Neural progenitor cell (in vitro differentiated cells): ENCODE measurements around the gene GLCCI1. TPM values are rescaled to one million over a fixed set of nuclear protein-coding genes. Genes with fewer than 3 reads are reported as not detected.

Source experiments
- DNase-seq: peaks from one replicate; pipeline ENCODE4 v3.0.0-alpha.2; 2016; ENCODE audit warnings: low spot score
- H2AFZ ChIP-seq: fragments of 200-600 bp; sonication (generic); replicated peaks from 2 replicates; pipeline ENCODE4 v1.6.1; 2016; ENCODE audit warnings: antibody characterized with exemption
- H3F3A ChIP-seq: fragments of 200-600 bp; sonication (generic); 2 replicates; pipeline ENCODE4 v1.6.1; 2016; ENCODE audit warnings: antibody characterized with exemption, low read depth
- H3K27ac ChIP-seq: fragments of 200-600 bp; sonication (generic); 2 replicates; pipeline ENCODE4 v1.5.1; 2016; ENCODE audit warnings: mild to moderate bottlenecking
- H3K27me3 ChIP-seq: fragments of 200-600 bp; sonication (generic); 2 replicates; pipeline ENCODE4 v1.6.1; 2016; ENCODE audit warnings: mild to moderate bottlenecking, moderate library complexity
- H3K36me3 ChIP-seq: fragments of 200-600 bp; sonication (generic); 2 replicates; pipeline ENCODE4 v1.5.1; 2016
- H3K4me1 ChIP-seq: fragments of 200-600 bp; sonication (generic); 2 replicates; pipeline ENCODE4 v1.6.1; 2016; ENCODE audit warnings: mixed run types
- H3K4me2 ChIP-seq: fragments of 200-600 bp; sonication (generic); 2 replicates; pipeline ENCODE4 v1.6.1; 2016
- H3K4me3 ChIP-seq: fragments of 200-600 bp; sonication (generic); 2 replicates; pipeline ENCODE4 v1.5.1; 2016
- H3K79me2 ChIP-seq: fragments of 200-600 bp; sonication (generic); 2 replicates; pipeline ENCODE4 v1.6.1; 2016; ENCODE audit warnings: low read depth
- H3K9ac ChIP-seq: fragments of 200-600 bp; sonication (generic); 2 replicates; pipeline ENCODE4 v1.6.1; 2016
- H3K9me3 ChIP-seq: fragments of 200-600 bp; sonication (generic); 2 replicates; pipeline ENCODE4 v1.5.1; 2016; ENCODE audit warnings: low read depth
- H4K20me1 ChIP-seq: fragments of 200-600 bp; sonication (generic); 2 replicates; pipeline ENCODE4 v1.6.1; 2016; ENCODE audit warnings: low read depth
- H3K27ac Mint-ChIP-seq: 3 replicates; pipeline ENCODE4 v1.8.0; 2021; ENCODE audit warnings: mixed read lengths
- H3K27me3 Mint-ChIP-seq: 2 replicates; pipeline ENCODE4 v1.8.0; 2022; ENCODE audit warnings: low read depth, mild to moderate bottlenecking, inconsistent platforms, moderate library complexity, mixed read lengths; ENCODE audit not compliant: insufficient read depth
- H3K36me3 Mint-ChIP-seq: 3 replicates; pipeline ENCODE4 v1.8.0; 2021; ENCODE audit warnings: mixed read lengths
- H3K4me1 Mint-ChIP-seq: 3 replicates; pipeline ENCODE4 v1.8.0; 2021; ENCODE audit warnings: mixed read lengths
- H3K4me3 Mint-ChIP-seq: 3 replicates; pipeline ENCODE4 v1.8.0; 2021; ENCODE audit warnings: mild to moderate bottlenecking, moderate library complexity, mixed read lengths
- H3K9me3 Mint-ChIP-seq: 3 replicates; pipeline ENCODE4 v1.8.0; 2020; ENCODE audit warnings: mixed read lengths
- EZH2 ChIP-seq: fragments of 200-600 bp; sonication (generic); IDR thresholded peaks from 2 replicates; pipeline ENCODE4 v1.6.1; 2017; ENCODE audit warnings: antibody characterized with exemption, mild to moderate bottlenecking, moderate library complexity
- EZH2phosphoT487 ChIP-seq: fragments of 200-600 bp; sonication (generic); IDR thresholded peaks from 2 replicates; pipeline ENCODE4 v1.6.1; 2017; ENCODE audit warnings: antibody characterized with exemption
- total RNA-seq: library from RNA; depleted of rRNA; stranded (reverse); fragments of >200 nt; gene quantifications from 2 replicates; pipeline ENCODE4 v1.2.3, GENCODE V29; 2015; ENCODE audit warnings: low replicate concordance
- TF ChIP-seq, protein P1 (sequence below): fragments of 200-600 bp; sonication (generic); IDR thresholded peaks from 2 replicates; pipeline ENCODE4 v1.5.1; 2017; ENCODE audit warnings: antibody characterized with exemption, mild to moderate bottlenecking

The GLCCI1 gene
- total RNA-seq, 1 donor from 2014 or later: 78.0 TPM

DNA sequence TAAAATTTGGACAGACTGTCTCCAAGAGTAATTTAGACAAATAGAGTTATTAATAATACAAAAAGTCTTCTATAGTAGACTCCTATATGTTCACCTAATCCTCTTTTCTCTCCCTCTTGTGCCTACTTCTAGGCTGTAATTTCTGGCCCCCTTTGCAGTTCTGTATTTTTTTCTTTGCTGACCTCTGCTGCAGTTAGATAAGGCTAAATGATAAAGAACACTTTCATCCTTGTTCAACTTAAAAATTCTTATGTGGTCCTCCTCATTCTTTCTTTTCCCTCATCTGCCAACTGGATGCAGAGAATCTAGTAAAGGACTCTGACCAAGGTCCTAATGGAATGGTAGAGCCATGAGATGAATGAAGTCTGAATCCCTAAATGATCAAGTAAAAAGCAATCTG is 20.1 kb downstream of the GLCCI1 start:
- Histone ChIP-seq H3K27ac (no peak overlapping the region), H2AFZ (no peak overlapping the region), H3K9me3 (peaks cover 11% of the 10 kb centered on the region), H3K4me1 (no peaks in the 10 kb centered on the region), H3K79me2 (peaks cover 98% of the 10 kb centered on the region), H3K4me3 (no peak overlapping the region), H3K9ac (no peak overlapping the region), H3K27me3 (no peaks in the 10 kb centered on the region), H3K36me3 (peaks cover 10% of the 10 kb centered on the region), H3F3A (no peaks in the 10 kb centered on the region), H4K20me1 (peaks cover 42% of the 10 kb centered on the region), H3K4me2 (no peak overlapping the region)
- Mint-ChIP-seq H3K9me3 (peaks cover 22% of the 10 kb centered on the region), H3K4me3 (no peak overlapping the region), H3K4me1 (no peaks in the 10 kb centered on the region), H3K27me3 (peaks cover 2% of the 10 kb centered on the region), H3K27ac (no peak overlapping the region), H3K36me3 (peaks cover 6% of the 10 kb centered on the region)
- DNase-seq: no peak
- TF ChIP-seq EZH2 (no peak), EZH2phosphoT487 (no peak)
- TF ChIP-seq, protein P1, sequence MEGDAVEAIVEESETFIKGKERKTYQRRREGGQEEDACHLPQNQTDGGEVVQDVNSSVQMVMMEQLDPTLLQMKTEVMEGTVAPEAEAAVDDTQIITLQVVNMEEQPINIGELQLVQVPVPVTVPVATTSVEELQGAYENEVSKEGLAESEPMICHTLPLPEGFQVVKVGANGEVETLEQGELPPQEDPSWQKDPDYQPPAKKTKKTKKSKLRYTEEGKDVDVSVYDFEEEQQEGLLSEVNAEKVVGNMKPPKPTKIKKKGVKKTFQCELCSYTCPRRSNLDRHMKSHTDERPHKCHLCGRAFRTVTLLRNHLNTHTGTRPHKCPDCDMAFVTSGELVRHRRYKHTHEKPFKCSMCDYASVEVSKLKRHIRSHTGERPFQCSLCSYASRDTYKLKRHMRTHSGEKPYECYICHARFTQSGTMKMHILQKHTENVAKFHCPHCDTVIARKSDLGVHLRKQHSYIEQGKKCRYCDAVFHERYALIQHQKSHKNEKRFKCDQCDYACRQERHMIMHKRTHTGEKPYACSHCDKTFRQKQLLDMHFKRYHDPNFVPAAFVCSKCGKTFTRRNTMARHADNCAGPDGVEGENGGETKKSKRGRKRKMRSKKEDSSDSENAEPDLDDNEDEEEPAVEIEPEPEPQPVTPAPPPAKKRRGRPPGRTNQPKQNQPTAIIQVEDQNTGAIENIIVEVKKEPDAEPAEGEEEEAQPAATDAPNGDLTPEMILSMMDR: no peak

DNA sequence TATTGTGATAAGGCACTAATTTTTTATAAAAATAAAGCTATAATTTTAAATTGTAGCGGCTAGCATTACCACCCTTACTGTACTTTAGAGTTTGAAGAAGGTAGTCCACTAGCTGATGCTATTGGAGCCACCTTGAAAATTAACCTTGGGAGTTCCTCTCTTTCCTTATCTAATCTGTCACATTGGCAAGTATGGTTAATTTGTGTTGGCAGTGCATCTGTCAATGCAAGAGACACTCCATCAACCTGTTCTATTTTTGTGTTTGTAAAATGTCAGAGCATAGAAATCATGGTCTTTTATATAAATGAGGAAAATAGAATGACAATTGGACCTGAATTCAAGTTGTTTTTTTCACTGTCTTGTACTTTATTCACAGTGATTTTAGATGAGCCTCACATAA is 20.5 kb downstream of the GLCCI1 start:
- H3K4me3 ChIP-seq: no peak overlapping the region
- no peaks in the 10 kb centered on the region for H3K4me1 ChIP-seq
- TF ChIP-seq EZH2phosphoT487 (no peak), EZH2 (no peak)
- TF ChIP-seq, protein P1: no peak
- H3K9me3 ChIP-seq: peaks cover 11% of the 10 kb centered on the region
- Mint-ChIP-seq H3K4me1 (no peaks in the 10 kb centered on the region), H3K27ac (no peak overlapping the region), H3K9me3 (peaks cover 22% of the 10 kb centered on the region), H3K4me3 (no peak overlapping the region), H3K27me3 (peaks cover 2% of the 10 kb centered on the region), H3K36me3 (peaks cover 6% of the 10 kb centered on the region)
- H3K9ac ChIP-seq: no peak overlapping the region
- no peaks in the 10 kb centered on the region for H3F3A ChIP-seq
- H3K4me2 ChIP-seq: no peak overlapping the region
- no peaks in the 10 kb centered on the region for H3K27me3 ChIP-seq
- no peak overlapping the region for H3K27ac ChIP-seq
- H3K36me3 ChIP-seq: peaks cover 10% of the 10 kb centered on the region
- H4K20me1 ChIP-seq: peaks cover 38% of the 10 kb centered on the region
- no peak for DNase-seq
- H2AFZ ChIP-seq: no peak overlapping the region
- peaks cover 98% of the 10 kb centered on the region for H3K79me2 ChIP-seq

DNA sequence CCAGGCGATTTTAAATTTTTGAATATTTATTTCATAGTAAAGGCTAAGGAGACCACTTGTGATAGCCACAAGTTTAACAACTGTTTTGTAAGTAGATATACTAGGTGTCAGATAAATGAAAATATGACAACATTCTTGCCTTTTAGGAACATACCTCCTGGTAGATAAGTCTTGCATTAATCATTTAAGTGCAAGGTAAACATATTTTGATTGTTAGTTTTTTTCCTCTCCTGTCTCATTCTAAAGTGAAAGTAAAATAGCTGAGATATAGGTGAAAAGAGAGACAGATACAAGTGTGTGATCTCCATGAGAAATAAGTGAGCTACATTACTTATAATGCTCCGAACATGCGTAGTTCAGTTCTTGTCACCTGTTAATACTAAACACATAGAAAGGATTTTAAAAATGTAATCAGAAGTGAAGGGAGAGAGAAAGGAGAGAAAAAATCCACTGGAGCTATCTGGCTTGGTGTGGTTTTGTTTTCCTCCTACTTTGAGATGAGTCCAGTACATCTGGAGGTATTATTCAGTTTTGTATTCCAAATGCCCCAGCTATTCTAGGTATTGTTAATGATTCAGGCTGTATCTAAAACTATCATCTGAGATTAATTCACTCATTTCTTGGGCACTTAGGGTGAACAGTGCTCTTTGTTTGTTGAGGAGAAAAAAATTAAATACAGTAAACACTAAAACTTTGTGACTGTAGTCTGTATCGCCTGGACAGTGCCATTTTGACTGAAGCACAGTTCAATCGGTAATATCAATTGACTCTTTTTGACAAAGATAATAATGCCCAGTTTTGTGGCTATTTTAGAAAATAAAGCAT is 21.2 kb downstream of the GLCCI1 start:
- Histone ChIP-seq H3K27me3 (no peaks in the 10 kb centered on the region), H3K4me3 (no peak overlapping the region), H3K4me2 (no peak overlapping the region), H3K9me3 (peaks cover 11% of the 10 kb centered on the region), H3F3A (no peaks in the 10 kb centered on the region), H4K20me1 (peaks cover 31% of the 10 kb centered on the region), H3K9ac (no peak overlapping the region), H3K79me2 (peaks cover 98% of the 10 kb centered on the region), H2AFZ (no peak overlapping the region), H3K4me1 (no peaks in the 10 kb centered on the region), H3K36me3 (peaks cover 10% of the 10 kb centered on the region), H3K27ac (no peak overlapping the region)
- Mint-ChIP-seq H3K27ac (no peak overlapping the region), H3K9me3 (peaks cover 22% of the 10 kb centered on the region), H3K4me1 (no peaks in the 10 kb centered on the region), H3K4me3 (no peak overlapping the region), H3K27me3 (peaks cover 2% of the 10 kb centered on the region), H3K36me3 (peaks cover 6% of the 10 kb centered on the region)
- no peak for TF ChIP-seq EZH2phosphoT487
- no peak for TF ChIP-seq EZH2
- TF ChIP-seq, protein P1: no peak
- DNase-seq: no peak
